Neural progenitor cell (in vitro differentiated cells): ENCODE results near the gene DUSP8.

Source experiments
- CTCF ChIP-seq: fragments of 200-600 bp; sonication (generic); IDR thresholded peaks from 2 replicates; pipeline ENCODE4 v1.5.1; 2017; ENCODE audit warnings: antibody characterized with exemption, mild to moderate bottlenecking
- EZH2 ChIP-seq: fragments of 200-600 bp; sonication (generic); IDR thresholded peaks from 2 replicates; pipeline ENCODE4 v1.6.1; 2017; ENCODE audit warnings: antibody characterized with exemption, mild to moderate bottlenecking, moderate library complexity

DNA sequence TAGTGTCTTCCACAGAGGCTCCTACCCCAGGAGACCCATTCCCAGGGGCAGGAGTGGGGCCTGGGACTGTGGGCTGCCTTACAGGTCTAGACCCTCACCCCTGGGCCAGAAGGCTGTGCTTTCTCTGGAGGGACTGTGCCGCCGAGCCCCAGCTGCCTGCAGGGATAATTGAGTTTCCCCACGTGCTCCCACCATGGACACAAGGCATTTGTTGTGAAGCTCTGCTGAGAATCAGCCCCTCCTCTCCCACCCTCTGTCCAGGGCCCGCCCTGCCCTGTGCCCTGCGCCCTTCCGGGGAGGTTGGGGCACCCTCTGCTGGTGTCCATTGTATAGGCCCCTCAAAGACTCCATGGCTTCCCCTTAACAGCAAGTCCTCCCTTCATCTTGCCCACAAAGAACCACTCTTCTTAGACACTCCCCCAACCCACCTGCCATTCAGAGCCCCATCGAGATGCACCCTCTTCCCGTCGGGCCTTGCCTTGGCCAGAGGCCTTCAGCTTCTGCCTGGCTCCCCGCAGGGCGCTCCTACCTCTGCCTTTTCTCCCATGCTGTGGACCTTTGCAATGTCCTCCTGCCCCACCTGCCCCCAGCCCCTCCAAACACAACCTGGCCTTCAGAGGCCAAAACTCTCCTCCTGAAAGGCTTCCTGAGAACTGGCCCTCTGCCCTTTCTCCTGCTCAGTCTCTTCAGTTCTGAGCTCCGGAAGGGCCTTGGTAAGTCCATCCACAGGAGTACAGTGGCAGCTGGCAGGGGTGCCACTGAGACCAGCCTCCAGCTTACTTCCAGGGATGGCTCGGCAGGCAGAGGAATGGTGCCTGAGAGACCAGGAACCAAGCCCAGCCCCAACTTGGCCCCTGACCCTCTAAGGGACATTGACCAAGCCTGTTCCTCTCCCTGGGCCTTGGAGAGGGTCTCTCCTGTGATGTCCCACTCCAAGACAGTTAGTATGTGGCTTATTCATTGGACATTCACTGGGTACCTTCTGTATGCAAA, 22.4 kb downstream of the DUSP8 start:
- TF ChIP-seq CTCF (no peak), EZH2 (no peak)
